Heart left ventricle (tissue), 16 donors: ENCODE measurements around the gene PYGM. TPM values are rescaled to one million over a fixed set of nuclear protein-coding genes. Genes with fewer than 3 reads are reported as not detected.

ENCODE experiments used
- ATAC-seq, 4 donors: fragments of 200-7000 bp; cut with Tn5 transposase; one replicate each; pipeline ENCODE4 v1.9.1; 2020 to 2022; ENCODE audit warnings: moderate library complexity in 4 of 4, mild to moderate bottlenecking in 3 of 4, moderate number of reproducible peaks in 1 of 4
- DNase-seq, 5 donors: peaks; one replicate each; pipeline ENCODE4 v3.0.0-alpha.2; 2020
- H3K27ac ChIP-seq, 12 donors: fragments of 200-600 bp; sonication (generic) in 4 of 12; one replicate each; pipeline versions ENCODE4 v1.5.0 to v1.8.0; 2016 to 2022; ENCODE audit warnings: mild to moderate bottlenecking in 2 of 12
- H3K27me3 ChIP-seq, 9 donors: fragments of 200-600 bp; sonication (generic) in 2 of 9; one replicate each; pipeline versions ENCODE4 v1.5.1 to v1.8.0; 2016 to 2022; ENCODE audit warnings: mild to moderate bottlenecking in 3 of 9
- H3K36me3 ChIP-seq, 9 donors: fragments of 200-600 bp; sonication (generic) in 2 of 9; one replicate each; pipeline versions ENCODE4 v1.5.0 to v1.8.0; 2018 to 2022; ENCODE audit warnings: mild to moderate bottlenecking in 2 of 9
- H3K4me1 ChIP-seq, 12 donors: fragments of 200-600 bp; sonication (generic) in 4 of 12; one replicate each; pipeline versions ENCODE4 v1.5.0 to v1.8.0; 2016 to 2022; ENCODE audit warnings: mild to moderate bottlenecking in 3 of 12
- H3K4me3 ChIP-seq, 12 donors: fragments of 200-600 bp; sonication (generic) in 4 of 12; one replicate each; pipeline versions ENCODE4 v1.5.0 to v1.8.0; 2017 to 2022; ENCODE audit warnings: mild to moderate bottlenecking in 9 of 12, moderate library complexity in 4 of 12
- H3K9me3 ChIP-seq, 12 donors: fragments of 200-600 bp; sonication (generic) in 4 of 12; one replicate each; pipeline versions ENCODE4 v1.5.0 to v1.8.0; 2016 to 2022; ENCODE audit warnings: mild to moderate bottlenecking in 1 of 12
- CTCF ChIP-seq, 12 donors: fragments of 200-600 bp; sonication (generic) in 4 of 12; IDR thresholded peaks; one replicate each; pipeline versions ENCODE4 v1.5.0 to v1.8.0; 2018 to 2022; ENCODE audit warnings: antibody characterized with exemption in 12 of 12, mild to moderate bottlenecking in 5 of 12
- POLR2A ChIP-seq, 2 donors: fragments of 450-650 bp; IDR thresholded peaks; one replicate each; pipeline ENCODE4 v1.6.1; 2017; ENCODE audit warnings: antibody characterized with exemption in 2 of 2, mild to moderate bottlenecking in 2 of 2, moderate library complexity in 2 of 2
- WGBS, 4 donors: extraction: QIAGEN DNeasy Blood & Tissue Kit in 2 of 4; methylation state at CpG; one replicate each; pipeline versions ENCODE4 v1.1.5 to v1.1.7; 2013 to 2018; 5-methylcytosine and 5-hydroxymethylcytosine counted together
- intact Hi-C, 10 donors: fragments of 100-400 bp; cut with DNase I; formaldehyde crosslinking; loops; one replicate each; pipeline versions ENCODE4 v1.11.1 to v1.14.2; 2022
- polyA plus RNA-seq, 2 donors: library from polyadenylated mRNA; stranded (reverse); fragments of 200-250 nt; gene quantifications; one replicate each; pipeline ENCODE4 v1.2.3, GENCODE V29; 2013
- total RNA-seq, 9 donors: library from RNA; depleted of rRNA in 2 of 9; stranded (reverse); fragments of >200 nt in 2 of 9; fragmentation: NEBNext Ultra II Directional in 3 of 9; extraction: Animal tissue kit (Norgen Biotek cat#: 25700) in 3 of 9; gene quantifications; one replicate each; pipeline versions ENCODE4 v1.1.0 to v1.2.4, GENCODE V29; 2016 to 2023
- donor health status: ischemic (EF 13 %, LVEDD 7.1; RV severe dilation, severe dysfunction).
- donor health status: healthy with polysubstance abuse.
- donor health status: DM: no; HTN: yes; CAD: no.
- donor health status: DM: no; HTN: no; CAD: no.
- donor health status: ischemic (EF 25% LVEDD 6.9; RV normal size, moderate dysfunction).
- donor health status: ischemic (EF 25% LVEDD 5.7; RV mildly dilated, moderate dysfunction).
- donor health status: healthy.
- donor health status: DM: yes; HTN: yes; CAD: no.
- donor health status: ischemic (EF 35%, LVEDD 5.7; RV mildly dilated, moderate dysfunction).
- donor health status: nonischemic (EF 11% LVEDD 7.7; RV severe dilation, severe dysfunction).
- donor health status: DM: yes; HTN: yes; CAD: no.
- donor health status: PGD.
- donor health status: ischemic (EF 29% LVEDD 5.4; RV normal size, mild dysfunction).
- donor health status: nonischemic (EF 23%, LVEDD 6.1; RV moderate dilation, normal function).

The PYGM gene
- total and polyA plus RNA-seq, 11 donors: 10.3 to 167 (median 80.2) TPM

- Histone ChIP-seq H3K4me1 (peaks cover 0 to 10% (median 5%) of the 10 kb centered on the region in 12 donors), H3K4me3 (no peak overlapping the region), H3K27ac (no peak overlapping the region), H3K27me3 (no peaks in the 10 kb centered on the region), H3K36me3 (peaks cover 0 to 42% (median 18%) of the 10 kb centered on the region in 9 donors), H3K9me3 (no peaks in the 10 kb centered on the region)
- no peak for ATAC-seq
- TF ChIP-seq POLR2A (IDR thresholded peaks at IDR 0.05): no peak
- no peak for TF ChIP-seq CTCF (IDR thresholded peaks at IDR 0.05)
- intact Hi-C loops: no loop called here
- no peak for DNase-seq
- 82 to 87% (median 85%) methylated on average over 22 to 26 of the region's 26 CpGs for WGBS, 4 donors
Measured at GRCh38 chr11:64754124-64754918, 5.5 kb downstream of the PYGM start.

- Histone ChIP-seq H3K4me1 (peaks cover 0 to 3% (median 0%) of the 10 kb centered on the region in 12 donors), H3K27me3 (no peaks in the 10 kb centered on the region), H3K9me3 (no peaks in the 10 kb centered on the region), H3K27ac (no peak overlapping the region), H3K4me3 (no peak overlapping the region), H3K36me3 (peaks cover 0 to 42% (median 18%) of the 10 kb centered on the region in 9 donors)
- no peak for DNase-seq
- TF ChIP-seq POLR2A (IDR thresholded peaks at IDR 0.05): no peak
- no peak for TF ChIP-seq CTCF (IDR thresholded peaks at IDR 0.05)
- intact Hi-C loops: no loop called here
- no peak for ATAC-seq
- WGBS, 4 donors: 94 to 97% (median 95%) methylated on average over 40 to 43 of the region's 43 CpGs
Measured at GRCh38 chr11:64753380-64754123, 6.2 kb downstream of the PYGM start.

GRCh38 chr11:64753019-64753379, 6.8 kb downstream of the PYGM start:
- H3K4me1 ChIP-seq: no peaks in the 10 kb centered on the region
- H3K36me3 ChIP-seq: peaks cover 0 to 42% (median 18%) of the 10 kb centered on the region in 9 donors
- no peaks in the 10 kb centered on the region for H3K9me3 ChIP-seq
- H3K4me3 ChIP-seq: no peak overlapping the region
- ATAC-seq: no peak
- no peak for TF ChIP-seq CTCF (IDR thresholded peaks at IDR 0.05)
- no peak for TF ChIP-seq POLR2A (IDR thresholded peaks at IDR 0.05)
- intact Hi-C loops: no loop called here
- no peak overlapping the region for H3K27ac ChIP-seq
- no peaks in the 10 kb centered on the region for H3K27me3 ChIP-seq
- DNase-seq: no peak
- WGBS, 4 donors: 93 to 98% (median 97%) methylated on average over 7 of the region's 7 CpGs
